Activated B cell treated with CpG ODN at 0.5 μM for 24 hours (primary cell): ENCODE results near the gene FAM229B. TPM values are rescaled to one million over a fixed set of nuclear protein-coding genes. Genes with fewer than 3 reads are reported as not detected.

ENCODE experiments used
- ATAC-seq: fragments of 200-7000 bp; cut with Tn5 transposase; one replicate; pipeline ENCODE4 v1.10.0; 2021; ENCODE audit warnings: low read depth, mild to moderate bottlenecking, moderate library complexity
- CTCF ChIA-PET: fragments of 350-600 bp; sonication (Branson Sonifier 250); formaldehyde crosslinking; loops from one replicate; lab custom pipeline; 2021; ENCODE audit warnings: antibody characterized with exemption; lab: Charles Lee
- POLR2A ChIA-PET: fragments of 350-600 bp; sonication (Branson Sonifier 250); formaldehyde crosslinking; loops from one replicate; lab custom pipeline; 2021; ENCODE audit warnings: antibody characterized with exemption; lab: Charles Lee
- DNase-seq: peaks from one replicate; pipeline ENCODE4 v3.0.0; 2022
- H3K27ac Mint-ChIP-seq: one replicate; pipeline ENCODE4 v1.8.0; 2020; ENCODE audit warnings: mixed read lengths
- H3K27me3 Mint-ChIP-seq: one replicate; pipeline ENCODE4 v1.8.0; 2021; ENCODE audit warnings: mixed read lengths
- H3K36me3 Mint-ChIP-seq: one replicate; pipeline ENCODE4 v1.8.0; 2021; ENCODE audit warnings: low read depth, mixed read lengths
- H3K4me1 Mint-ChIP-seq: one replicate; pipeline ENCODE4 v1.8.0; 2021; ENCODE audit warnings: mixed read lengths
- H3K4me3 Mint-ChIP-seq: one replicate; pipeline ENCODE4 v1.8.0; 2020; ENCODE audit warnings: mild to moderate bottlenecking, mixed read lengths
- H3K9me3 Mint-ChIP-seq: one replicate; pipeline ENCODE4 v1.8.0; 2020; ENCODE audit warnings: mixed read lengths
- CTCF ChIP-seq: fragments of 200-600 bp; IDR thresholded peaks from one replicate; pipeline ENCODE4 v1.8.0; 2022; ENCODE audit warnings: antibody characterized with exemption, mild to moderate bottlenecking
- intact Hi-C: fragments of 100-400 bp; cut with micrococcal nuclease; formaldehyde crosslinking; loops from one replicate; pipeline ENCODE4 v1.15.1; 2024
- total RNA-seq: library from RNA; stranded (reverse); gene quantifications from 2 replicates; pipeline ENCODE4 v1.2.3, GENCODE V29; 2022

Gene FAM229B
- total RNA-seq, 1 donor from 2014 or later, result 2.0 TPM

GRCh38 chr6:112039431-112039770, 48.0 kb upstream of the FAM229B start:
- TF ChIP-seq CTCF, result no peak
- H3K36me3 Mint-ChIP-seq, result peaks cover 5% of the 10 kb centered on the region
- ChIA-PET CTCF (interaction anchor here (1.3 to 2.1 kb wide), 2 partner anchors 10 to 48 kb away, joined by 5 to 6 read pairs; partner anchors contain the start of genes FAM229B and TUBE1), POLR2A (no interaction called here)
- no peaks in the 10 kb centered on the region for H3K9me3 Mint-ChIP-seq
- DNase-seq (no peak), ATAC-seq (no peak)
- intact Hi-C loops, result no loop called here
- H3K27me3 Mint-ChIP-seq, result no peaks in the 10 kb centered on the region
- no peak overlapping the region for H3K27ac Mint-ChIP-seq
- H3K4me1 Mint-ChIP-seq, result peaks cover 9% of the 10 kb centered on the region
- no peak overlapping the region for H3K4me3 Mint-ChIP-seq

- no peak for DNase-seq
- POLR2A ChIA-PET, result interaction anchor here (1.3 kb wide), 1 partner anchor 436 kb away, joined by 3 read pairs; the partner anchor contains the start of gene TRAF3IP2
- H3K27ac Mint-ChIP-seq, result no peak overlapping the region
- CTCF ChIA-PET, result interaction anchor here (0.9 to 6.5 kb wide), 6 partner anchors 10 to 332 kb away, joined by 3 to 85 read pairs (median 4); no protein-coding TSS in a partner anchor
- no peak overlapping the region for H3K4me3 Mint-ChIP-seq
- peaks cover 5% of the 10 kb centered on the region for H3K36me3 Mint-ChIP-seq
- no peak for ATAC-seq
- H3K4me1 Mint-ChIP-seq, result peaks cover 9% of the 10 kb centered on the region
- intact Hi-C loops, result loop anchor here (5.0 to 10.0 kb wide), 2 partner anchors 676 to 1359 kb away; no protein-coding TSS in a partner anchor
- no peaks in the 10 kb centered on the region for H3K27me3 Mint-ChIP-seq
- TF ChIP-seq CTCF, result no peak
- H3K9me3 Mint-ChIP-seq, result no peaks in the 10 kb centered on the region
Observed at GRCh38 chr6:112040956-112041355, 46.4 kb upstream of the FAM229B start.

GRCh38 chr6:112041535-112041934, 45.9 kb upstream of the FAM229B start:
- Mint-ChIP-seq H3K27me3 (no peaks in the 10 kb centered on the region), H3K27ac (peak overlapping the region; percentile 27), H3K9me3 (no peaks in the 10 kb centered on the region), H3K4me3 (no peak overlapping the region), H3K4me1 (peaks cover 9% of the 10 kb centered on the region), H3K36me3 (peaks cover 5% of the 10 kb centered on the region)
- ChIA-PET CTCF (interaction anchor here (1.1 to 6.5 kb wide), 6 partner anchors 10 to 332 kb away, joined by 3 to 85 read pairs (median 4); no protein-coding TSS in a partner anchor), POLR2A (interaction anchor here (1.3 kb wide), 1 partner anchor 436 kb away, joined by 3 read pairs; the partner anchor contains the start of gene TRAF3IP2)
- no peak for TF ChIP-seq CTCF
- ATAC-seq (no peak), DNase-seq (no peak)
- intact Hi-C loops, result loop anchor here (5.0 to 10.0 kb wide), 2 partner anchors 677 to 1359 kb away; no protein-coding TSS in a partner anchor

- peak; percentile 78 for DNase-seq
- intact Hi-C loops, result loop anchor here (1.0 to 10.0 kb wide), 15 partner anchors 44 to 1587 kb away; partner anchors contain the start of genes FAM229B, FYN, GTF3C6 and TUBE1
- ChIA-PET POLR2A (interaction anchor here (0.6 to 1.4 kb wide), 11 partner anchors 42 to 1181 kb away, joined by 3 to 12 read pairs (median 5); partner anchors contain the start of genes FAM229B, GTF3C6 and TUBE1), CTCF (interaction anchor here (0.7 to 6.5 kb wide), 15 partner anchors 15 to 1033 kb away, joined by 3 to 85 read pairs (median 4); partner anchors contain the start of gene FYN)
- TF ChIP-seq CTCF, result peak; percentile 62
- Mint-ChIP-seq H3K9me3 (no peaks in the 10 kb centered on the region), H3K4me3 (peak overlapping the region; percentile 91), H3K27ac (peak overlapping the region; percentile 96), H3K4me1 (peaks cover 9% of the 10 kb centered on the region), H3K36me3 (peaks cover 5% of the 10 kb centered on the region), H3K27me3 (no peaks in the 10 kb centered on the region)
- peak; percentile 94 for ATAC-seq
Observed at GRCh38 chr6:112043032-112044007, 44.1 kb upstream of the FAM229B start.
